Fibroblast of peridontal ligament (primary cell): ENCODE measurements around the gene C2orf66.

Experiments used
- DNase-seq: peaks from one replicate; pipeline ENCODE4 v3.0.0-alpha.2; 2010; ENCODE audit errors: extremely low read depth

Gene C2orf66

GRCh38 chr2:196809260-196809659 lies at the start of gene C2orf66:
TSS of gene C2orf66 (minus strand) at chr2:196809355. CDS start at chr2:196809336, 19 bp downstream.
- DNase-seq: no peak

- no peak for DNase-seq
Observed at GRCh38 chr2:196854629-196855028, 45.5 kb upstream of the C2orf66 start.

GRCh38 chr2:196853301-196854087 lies 44.3 kb upstream of the C2orf66 start:
- DNase-seq: no peak

GRCh38 chr2:196851088-196851487 lies 41.9 kb upstream of the C2orf66 start:
- no peak for DNase-seq

GRCh38 chr2:196849895-196850294 lies 40.7 kb upstream of the C2orf66 start:
- DNase-seq: peak; percentile 49

- DNase-seq: no peak
Observed at GRCh38 chr2:196846295-196846694, 37.1 kb upstream of the C2orf66 start.

- no peak for DNase-seq
Observed at GRCh38 chr2:196845371-196845770, 36.2 kb upstream of the C2orf66 start.

GRCh38 chr2:196840171-196840570 lies 31.0 kb upstream of the C2orf66 start:
- DNase-seq: peak; percentile 18

- DNase-seq: no peak
Observed at GRCh38 chr2:196839574-196839973, 30.4 kb upstream of the C2orf66 start.

GRCh38 chr2:196836440-196836839 lies 27.3 kb upstream of the C2orf66 start:
- no peak for DNase-seq

GRCh38 chr2:196830701-196831100 lies 21.5 kb upstream of the C2orf66 start:
- no peak for DNase-seq

- DNase-seq: no peak
Observed at GRCh38 chr2:196827356-196827755, 18.2 kb upstream of the C2orf66 start.

- peak; percentile 80 for DNase-seq
Observed at GRCh38 chr2:196823750-196824522, 14.8 kb upstream of the C2orf66 start.

- DNase-seq: peak; percentile 68
Observed at GRCh38 chr2:196821195-196821594, 12.0 kb upstream of the C2orf66 start.

GRCh38 chr2:196808083-196808665 lies 981 bp downstream of the C2orf66 start:
- DNase-seq: no peak

GRCh38 chr2:196804381-196804780 lies 4.8 kb downstream of the C2orf66 start:
- DNase-seq: no peak

- DNase-seq: no peak
Observed at GRCh38 chr2:196802401-196802800, 6.8 kb downstream of the C2orf66 start.

- peak; percentile 48 for DNase-seq
Observed at GRCh38 chr2:196801674-196802261, 7.4 kb downstream of the C2orf66 start.

- peak; percentile 27 for DNase-seq
Observed at GRCh38 chr2:196798980-196799379, 10.2 kb downstream of the C2orf66 start.

- no peak for DNase-seq
Observed at GRCh38 chr2:196792865-196793264, 16.3 kb downstream of the C2orf66 start.

GRCh38 chr2:196783431-196784094 lies 25.6 kb downstream of the C2orf66 start:
- DNase-seq: peak; percentile 56

GRCh38 chr2:196767101-196767500 lies 42.1 kb downstream of the C2orf66 start:
- DNase-seq: no peak
